GM19395 (cell line): ENCODE results near the gene AICDA.
"Not testable (repeated sequence)": the region's sequence is repeated elsewhere in the genome, so short reads cannot be mapped to it uniquely, and the experiment has no call there.

Source experiments
- ATAC-seq: cut with Tn5 transposase; IDR thresholded peaks from one replicate; pipeline ENCODE4 v1.9.1; 2021; ENCODE audit warnings: mild to moderate bottlenecking, moderate library complexity; ENCODE audit not compliant: unreplicated experiment

Gene AICDA

DNA sequence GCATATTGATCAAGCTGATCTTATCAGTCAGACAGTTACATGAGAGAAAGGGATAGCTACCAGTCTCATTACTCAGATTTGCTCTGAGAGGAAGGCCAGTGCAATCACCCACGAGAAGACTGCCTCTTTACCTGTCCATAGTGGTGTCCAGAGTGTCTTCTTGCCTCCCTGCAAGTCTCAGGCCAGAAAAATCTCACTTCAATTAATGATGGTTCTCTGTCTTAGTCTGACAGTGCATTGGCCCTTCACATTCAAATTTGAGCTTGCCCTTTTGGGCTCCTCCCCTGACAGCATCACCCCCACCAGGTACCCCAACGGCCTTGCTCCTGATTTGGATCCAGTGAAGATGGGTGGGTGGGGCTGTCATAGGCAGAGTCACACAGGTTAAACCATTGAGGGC is at the start of gene AICDA:
AICDA (minus strand) TSS at position 231 of the 400 bp plus-strand sequence; CDS start at position 139, 92 bp downstream.
- no peak for ATAC-seq

DNA sequence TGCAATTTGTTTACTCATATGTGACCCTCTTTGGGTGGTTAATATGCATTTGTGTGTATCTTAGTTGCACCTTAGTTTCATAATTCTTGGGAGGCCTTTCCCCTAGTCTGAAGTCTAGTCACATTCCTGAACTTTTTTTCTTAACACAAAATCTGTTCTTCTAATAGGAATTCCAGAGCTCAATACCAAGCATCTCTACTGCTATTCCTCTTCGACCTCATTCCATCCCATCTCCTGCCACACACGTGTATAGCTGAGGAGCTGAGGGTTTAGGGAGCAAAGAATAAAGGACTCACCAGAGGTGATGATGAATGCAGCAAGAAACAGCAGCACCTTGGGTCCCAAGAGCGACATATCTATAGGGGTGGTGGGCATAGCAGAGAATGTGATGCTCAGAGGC is 49.1 kb upstream of the AICDA start:
- ATAC-seq = no peak

DNA sequence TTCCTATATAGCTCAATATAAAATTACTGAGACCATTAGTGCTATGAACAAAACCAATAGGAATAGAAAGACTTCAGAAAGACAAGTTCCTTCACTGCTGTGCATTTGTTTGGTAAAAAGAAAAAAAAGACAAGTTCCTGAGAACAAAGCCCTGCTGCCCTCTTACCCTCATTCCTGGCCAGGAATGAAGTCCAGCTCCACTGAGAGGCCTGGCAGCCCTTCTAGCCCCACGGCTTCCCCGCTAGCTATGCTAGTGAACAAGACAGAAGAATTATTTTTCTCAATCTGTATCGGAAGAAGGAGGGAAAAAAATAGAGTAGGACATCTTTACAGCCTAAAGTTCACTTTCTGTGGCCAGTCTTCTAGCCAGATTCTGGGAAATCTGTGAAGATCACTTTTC is 48.4 kb upstream of the AICDA start:
- no peak for ATAC-seq

DNA sequence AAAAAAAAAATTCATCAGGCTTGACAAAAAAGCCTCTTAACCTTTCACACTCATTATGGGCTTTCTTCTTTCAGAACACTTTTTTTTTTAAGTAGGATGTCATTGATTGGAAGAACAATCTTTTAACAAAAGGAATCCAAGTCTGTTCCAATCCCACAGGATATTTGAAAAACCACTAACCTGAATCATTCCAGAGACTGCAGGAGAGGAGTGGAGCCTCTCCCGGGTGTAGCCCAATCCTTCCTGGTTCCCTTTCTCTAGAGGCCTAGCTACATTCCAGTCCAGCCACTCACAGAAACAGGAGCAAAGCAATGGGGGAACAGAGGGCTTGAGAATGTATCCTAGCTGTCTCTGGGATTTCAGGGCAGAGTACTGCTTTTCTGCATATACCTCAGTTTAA is 45.7 kb upstream of the AICDA start:
- no peak for ATAC-seq

DNA sequence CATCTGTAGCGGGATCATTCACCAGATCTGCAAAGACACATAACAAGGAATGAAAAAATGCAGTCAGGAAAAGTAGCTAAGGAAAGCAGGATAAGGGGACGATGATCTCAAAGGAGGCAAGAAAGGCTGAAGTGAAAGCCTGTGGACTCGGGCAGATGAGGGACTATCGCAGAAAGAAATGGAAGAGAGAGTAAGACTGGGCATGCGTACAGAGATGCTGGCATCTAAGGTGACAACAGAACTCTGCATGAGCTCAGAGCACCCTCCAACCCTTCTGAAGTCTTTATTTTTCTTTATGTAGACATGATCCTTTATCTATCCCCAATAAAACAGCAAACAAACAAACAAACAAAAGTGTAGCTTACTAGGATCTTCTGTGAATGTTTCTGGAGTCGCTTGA is 42.8 kb upstream of the AICDA start:
- no peak for ATAC-seq

DNA sequence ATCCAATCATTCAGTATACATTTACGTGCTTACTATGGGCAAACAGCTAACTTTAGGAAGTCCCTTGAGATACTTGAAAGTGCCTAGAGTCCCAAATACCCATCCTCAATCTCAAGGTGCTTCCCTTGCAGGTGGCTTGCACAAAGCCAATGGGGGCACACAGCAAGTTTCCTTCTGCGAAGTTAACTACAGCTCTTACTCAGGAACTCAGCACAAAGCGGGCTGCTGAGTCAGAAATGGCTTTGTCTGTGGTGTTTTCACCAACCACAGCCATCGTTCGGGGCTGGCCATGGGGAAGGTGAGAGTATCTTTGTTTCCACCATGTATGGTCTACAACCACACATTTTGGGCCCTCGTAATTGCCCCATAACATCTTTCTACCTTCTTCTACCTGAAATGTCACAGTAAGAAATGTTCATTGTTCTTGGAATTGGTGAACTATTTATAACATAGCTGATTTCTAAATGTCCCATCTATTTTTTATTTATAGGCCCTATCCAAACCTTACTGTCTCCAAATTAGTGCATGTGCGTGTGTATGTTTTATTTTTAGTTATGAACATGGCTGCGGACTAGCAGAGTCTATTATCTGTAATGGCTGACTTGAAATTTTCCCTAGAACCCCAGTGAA is 36.0 kb upstream of the AICDA start:
- ATAC-seq = peak; percentile 75

DNA sequence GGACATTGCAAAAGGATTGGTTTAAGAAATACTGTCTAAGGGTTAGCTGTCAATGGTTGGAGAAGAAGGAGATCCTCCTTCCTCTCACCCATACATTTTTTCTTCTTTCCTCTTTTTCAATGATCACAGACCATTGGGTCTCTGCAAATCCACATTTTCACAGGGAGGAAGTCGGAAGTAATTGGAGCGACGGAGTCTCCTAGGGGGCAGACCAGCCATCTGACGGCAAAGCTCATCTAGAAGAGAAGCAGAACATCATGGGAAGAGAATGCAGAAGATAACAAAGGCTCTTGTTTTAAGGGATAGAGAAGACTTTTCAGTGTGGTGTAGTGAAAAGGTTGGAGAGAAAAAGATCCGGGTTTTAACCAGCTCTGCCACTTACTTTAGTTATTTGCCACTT is 35.3 kb upstream of the AICDA start:
- ATAC-seq = no peak

DNA sequence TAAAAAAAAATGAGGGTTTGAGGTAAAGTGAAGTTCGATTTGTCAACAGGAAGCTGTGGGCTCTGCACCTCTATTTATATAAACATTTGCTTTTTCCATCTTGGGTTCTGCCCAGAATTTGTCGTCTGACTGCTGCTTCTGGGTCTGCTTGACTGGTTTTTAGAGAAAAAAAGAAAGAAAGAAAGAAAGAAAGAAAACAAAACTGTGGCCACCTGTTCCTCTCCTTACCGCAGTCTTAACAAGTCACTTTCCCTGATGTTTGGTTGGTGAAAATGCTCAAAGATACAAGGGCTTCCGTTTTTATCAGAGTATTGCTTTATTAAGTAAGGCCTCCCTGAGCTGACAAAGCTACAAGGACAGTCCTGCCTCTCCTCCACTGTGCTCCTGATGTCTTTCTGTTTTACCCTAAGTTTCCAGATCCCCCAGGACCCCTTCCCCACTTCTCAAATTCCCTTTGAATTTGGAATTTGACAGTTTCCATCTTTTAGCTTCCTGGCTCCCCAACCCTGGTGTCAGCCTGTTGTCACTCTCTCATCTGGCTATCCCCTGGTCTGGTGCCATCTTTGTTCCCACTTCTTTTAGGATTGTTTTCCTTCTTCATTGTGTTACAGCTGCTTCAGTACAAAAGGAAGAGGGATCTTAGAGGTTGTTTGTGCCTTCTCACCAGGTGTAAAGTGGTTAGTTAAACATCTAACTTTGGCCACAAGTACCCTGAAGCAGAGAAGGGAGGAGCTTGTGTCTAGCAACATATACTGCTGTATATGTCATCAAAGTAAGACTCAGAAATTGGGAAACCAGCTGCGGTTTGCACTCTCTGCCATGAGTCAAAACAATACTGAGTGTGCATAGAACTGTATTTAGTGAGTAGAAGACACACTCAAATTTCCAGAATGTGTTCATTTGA is 31.9 kb upstream of the AICDA start:
- peak; percentile 66 for ATAC-seq

DNA sequence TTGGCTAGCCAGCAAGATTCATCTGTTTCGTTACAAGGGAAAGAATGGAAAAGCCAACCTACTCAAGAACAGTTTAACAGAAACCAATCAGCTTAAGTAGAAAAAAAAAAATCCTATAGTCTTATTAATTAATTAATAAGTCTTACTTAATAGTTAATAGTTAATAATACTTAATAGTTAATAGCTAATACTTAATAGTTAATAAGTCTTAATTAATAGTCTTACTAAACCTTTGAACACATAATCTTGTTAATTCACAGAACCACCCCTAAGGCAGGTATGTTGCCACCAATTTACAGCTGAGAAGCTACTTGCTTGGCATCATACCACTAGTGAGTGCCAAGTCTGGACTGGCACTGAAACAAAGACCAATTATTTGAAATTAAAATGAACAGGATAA is 30.1 kb upstream of the AICDA start:
- no peak for ATAC-seq

DNA sequence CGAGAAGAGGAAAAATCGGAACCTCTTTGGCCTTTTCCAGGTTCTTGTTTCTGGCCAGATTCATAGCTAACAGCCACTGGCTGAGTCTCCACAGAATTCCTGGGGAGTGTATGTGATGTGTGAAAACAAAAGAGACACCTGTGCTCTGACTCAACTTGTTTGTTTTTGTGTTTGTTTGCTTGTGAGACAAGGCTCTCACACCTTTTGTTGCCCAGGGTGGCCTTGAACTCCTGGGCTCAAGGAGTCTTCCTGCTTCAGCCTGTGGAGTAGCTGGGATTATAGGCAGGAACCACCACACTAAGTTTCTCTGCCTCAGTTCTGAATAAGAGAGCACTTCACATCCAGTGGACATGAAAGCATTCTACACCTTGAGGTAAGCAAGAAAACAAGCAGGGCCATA is 27.3 kb upstream of the AICDA start:
- no peak for ATAC-seq

DNA sequence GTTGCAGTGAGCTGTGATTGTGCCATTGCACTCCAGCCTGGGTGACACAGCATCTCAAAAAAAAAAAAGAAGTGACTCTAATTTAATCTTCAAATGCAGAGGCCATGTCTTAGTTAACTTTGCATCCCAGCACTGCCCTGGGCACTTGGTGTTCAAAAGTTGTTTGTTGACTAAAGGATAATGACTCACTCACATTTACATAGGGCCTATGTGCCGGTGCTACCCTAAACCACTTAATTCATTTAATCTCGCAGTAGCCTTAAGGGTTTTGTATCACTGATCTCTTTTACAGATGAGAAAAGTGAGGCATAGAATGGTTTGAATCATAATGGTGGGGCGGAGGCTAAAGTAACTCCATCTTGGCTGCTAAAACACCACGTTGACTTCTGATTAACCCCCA is 26.3 kb upstream of the AICDA start:
- ATAC-seq = no peak

DNA sequence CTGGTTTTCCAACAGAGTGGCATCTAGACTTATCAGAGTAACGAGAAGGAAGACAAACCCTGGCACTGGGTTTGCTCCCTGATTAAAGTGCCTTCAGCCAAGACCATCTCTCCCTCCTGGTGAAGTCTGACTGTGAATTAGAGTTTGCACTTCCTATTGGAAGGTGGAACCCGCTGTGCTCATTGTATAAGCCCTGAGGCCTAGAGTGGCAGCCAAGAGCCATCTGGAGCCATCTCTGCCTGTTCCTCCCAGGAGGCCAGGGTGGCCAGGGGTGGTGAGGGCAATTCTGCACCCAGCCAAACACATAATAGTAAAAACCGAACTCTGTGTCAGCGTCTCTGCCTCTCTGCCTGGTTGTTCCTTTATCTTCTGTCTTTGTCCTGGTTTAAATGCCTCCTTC is 25.0 kb upstream of the AICDA start:
- no peak for ATAC-seq

DNA sequence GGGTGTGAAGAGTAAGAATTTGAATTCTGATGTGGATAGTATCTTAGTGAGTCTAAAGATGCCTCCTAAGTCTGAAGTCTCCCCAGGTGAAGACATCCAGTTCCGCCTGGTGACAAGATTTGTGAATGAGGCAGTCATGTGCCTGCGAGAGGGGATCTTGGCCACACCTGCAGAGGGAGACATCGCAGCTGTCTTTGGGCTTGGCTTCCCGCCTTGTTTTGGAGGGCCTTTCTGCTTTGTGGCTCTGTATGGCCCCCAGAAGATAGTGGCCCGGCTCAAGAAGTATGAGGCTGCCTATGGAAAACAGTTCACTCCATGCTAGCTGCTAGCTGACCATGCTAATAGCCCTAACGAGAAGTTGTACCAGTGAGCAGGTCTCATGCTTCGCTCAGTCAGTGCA is 24.6 kb upstream of the AICDA start:
- ATAC-seq = no peak

DNA sequence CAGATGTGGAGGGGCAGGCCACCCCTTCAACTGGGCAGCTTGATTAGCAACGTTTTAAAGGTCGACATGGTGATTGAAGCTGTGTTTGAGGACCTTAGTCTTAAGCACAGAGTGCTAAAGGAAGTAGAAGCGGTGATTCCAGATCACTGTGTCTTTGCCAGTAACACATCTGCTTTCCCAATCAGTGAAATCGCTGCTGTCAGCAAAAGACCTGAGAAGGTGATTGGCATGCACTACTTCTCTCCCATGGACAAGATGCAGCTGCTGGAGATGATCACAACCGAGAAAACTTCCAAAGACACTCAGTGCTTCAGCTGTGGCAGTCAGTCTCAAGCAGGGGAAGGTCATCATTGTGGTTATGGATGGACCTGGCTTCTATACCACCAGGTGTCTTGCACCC is 23.9 kb upstream of the AICDA start:
- no peak for ATAC-seq

DNA sequence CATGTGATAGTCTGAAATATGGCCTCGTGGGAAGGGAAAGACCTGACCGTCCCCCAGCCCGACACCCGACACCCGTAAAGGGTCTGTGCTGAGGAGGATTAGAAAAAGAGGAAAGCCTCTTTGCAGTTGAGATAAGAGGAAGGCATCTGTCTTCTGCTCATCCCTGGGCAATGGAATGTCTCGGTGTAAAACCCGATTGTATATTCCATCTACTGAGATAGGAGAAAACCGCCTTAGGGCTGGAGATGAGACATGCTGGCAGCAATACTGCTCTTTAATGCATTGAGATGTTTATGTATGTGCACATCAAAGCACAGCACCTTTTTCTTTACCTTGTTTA is 23.3 kb upstream of the AICDA start:
- not testable (repeated sequence) for ATAC-seq

DNA sequence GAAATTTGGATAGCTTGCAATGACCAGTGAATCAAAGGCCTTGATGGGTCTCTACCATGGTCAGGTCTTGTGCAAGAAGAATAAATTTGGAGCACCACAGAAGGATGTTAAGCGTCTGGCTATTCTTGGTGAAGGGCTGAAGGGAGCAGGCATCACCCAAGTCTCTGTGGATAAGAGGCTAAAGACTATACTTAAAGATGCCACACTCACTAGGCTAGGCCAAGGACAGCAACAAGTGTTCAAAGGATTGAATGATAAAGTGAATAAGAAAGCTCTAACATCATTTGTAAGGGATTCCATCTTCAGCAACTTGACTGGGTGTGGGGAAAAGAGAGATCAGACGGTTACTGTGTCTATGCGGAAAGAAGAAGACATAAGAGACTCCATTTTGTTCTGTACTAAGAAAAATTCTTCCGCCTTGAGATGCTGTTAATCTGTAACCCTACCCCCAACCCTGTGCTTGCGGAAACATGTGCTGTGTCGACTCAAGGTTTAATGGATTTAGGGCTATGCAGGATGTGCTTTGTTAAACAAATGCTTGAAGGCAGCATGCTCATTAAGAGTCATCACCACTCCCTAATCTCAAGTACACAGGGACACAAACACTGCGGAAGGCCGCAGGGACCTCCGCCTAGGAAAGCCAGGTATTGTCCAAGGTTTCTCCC is 22.8 kb upstream of the AICDA start:
- ATAC-seq = not testable (repeated sequence)

DNA sequence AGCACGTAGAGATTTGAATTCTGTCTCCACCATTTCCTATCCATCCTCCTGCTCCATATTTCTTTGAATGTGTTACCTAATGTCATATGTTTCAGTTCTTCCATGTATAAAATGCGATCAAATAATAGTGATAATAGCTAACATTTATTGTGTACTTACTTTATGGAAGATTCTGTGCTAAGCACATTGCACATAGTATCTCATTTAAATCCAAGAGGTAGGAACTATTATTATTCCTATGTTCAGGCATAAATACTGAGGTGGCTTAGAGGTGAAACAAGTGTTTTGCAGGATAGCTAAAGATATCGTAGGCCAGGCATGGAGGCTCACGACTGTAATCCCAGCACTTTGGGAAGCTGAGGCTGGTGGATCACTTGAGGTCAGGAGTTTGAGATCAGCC is 17.5 kb upstream of the AICDA start:
- no peak for ATAC-seq

DNA sequence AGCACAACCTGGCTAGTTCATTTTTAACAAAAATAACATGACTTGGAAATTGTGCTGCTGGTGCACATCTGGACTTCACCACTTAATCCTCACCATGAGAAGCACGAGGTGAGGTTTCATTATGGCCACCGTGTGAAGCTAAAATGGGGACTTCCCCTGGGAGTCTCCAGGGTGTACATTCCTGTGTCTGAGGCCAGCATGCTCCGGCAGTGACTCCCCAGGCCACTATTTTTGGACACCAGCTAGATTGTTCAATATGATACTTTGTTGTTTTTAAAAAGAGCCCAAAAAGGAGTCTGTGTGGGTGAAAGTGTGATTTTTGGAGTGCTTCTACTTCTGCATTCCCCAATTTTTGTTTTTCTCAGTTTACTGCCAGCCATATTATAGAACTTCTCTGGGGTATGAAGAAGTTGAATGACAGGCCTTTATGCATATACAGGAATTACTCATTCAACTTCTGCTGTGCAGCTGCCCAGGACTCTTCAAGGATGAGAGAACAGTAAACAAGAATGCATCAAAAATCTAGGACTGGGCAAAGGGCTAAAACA is 16.9 kb upstream of the AICDA start:
- peak; percentile 96 for ATAC-seq

DNA sequence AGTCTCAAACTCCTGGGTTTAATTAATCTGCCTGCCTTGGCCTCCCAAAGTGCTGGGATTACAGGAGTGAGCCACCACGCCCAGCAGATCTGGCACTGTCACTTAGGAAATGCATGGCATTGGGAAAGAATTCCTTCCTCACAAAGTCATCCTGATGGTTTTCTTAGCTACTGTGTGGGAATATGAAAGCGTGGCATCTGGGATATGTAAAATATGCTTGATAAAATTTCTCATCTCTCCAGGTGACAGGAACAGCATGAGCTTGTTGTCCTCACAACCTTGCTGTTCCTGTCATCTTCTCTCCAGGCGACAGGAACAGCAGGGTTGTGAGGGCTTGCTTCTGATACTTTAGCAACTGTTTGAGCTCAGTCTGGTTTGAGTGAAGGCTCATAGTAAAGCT is 16.1 kb upstream of the AICDA start:
- no peak for ATAC-seq

DNA sequence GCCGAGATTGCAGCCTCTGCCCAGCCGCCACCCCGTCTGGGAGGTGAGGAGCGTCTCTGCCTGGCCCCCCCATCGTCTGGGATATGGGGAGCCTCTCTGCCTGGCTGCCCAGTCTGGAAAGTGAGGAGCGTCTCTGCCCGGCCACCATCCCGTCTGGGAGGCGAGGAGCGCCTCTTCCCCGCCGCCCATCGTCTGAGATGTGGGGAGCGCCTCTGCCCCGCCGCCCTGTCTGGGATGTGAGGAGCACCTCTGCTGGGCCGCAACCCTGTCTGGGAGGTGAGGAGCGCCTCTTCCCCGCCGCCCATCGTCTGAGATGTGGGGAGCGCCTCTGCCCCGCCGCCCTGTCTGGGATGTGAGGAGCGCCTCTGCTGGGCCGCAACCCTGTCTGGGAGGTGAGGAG is 12.1 kb upstream of the AICDA start:
- not testable (repeated sequence) for ATAC-seq

DNA sequence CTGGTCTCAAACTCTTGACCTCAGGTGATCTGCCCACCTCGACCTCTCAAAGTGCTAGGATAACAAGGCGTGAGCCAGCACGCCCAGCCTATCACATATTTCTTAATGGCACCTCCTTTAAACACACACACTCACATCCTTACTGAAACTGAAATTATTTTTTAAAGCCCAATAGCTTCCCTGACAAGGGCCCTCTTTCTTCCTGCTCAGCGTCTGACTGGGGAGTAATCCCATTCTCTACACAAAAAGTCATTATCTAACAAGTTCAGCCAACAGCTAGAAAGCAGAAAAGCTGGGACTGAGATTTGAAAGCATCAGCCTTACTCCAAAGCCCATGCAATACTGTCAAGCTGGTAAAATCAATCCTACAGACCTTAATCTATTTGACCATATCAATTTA is 10.0 kb upstream of the AICDA start:
- no peak for ATAC-seq

DNA sequence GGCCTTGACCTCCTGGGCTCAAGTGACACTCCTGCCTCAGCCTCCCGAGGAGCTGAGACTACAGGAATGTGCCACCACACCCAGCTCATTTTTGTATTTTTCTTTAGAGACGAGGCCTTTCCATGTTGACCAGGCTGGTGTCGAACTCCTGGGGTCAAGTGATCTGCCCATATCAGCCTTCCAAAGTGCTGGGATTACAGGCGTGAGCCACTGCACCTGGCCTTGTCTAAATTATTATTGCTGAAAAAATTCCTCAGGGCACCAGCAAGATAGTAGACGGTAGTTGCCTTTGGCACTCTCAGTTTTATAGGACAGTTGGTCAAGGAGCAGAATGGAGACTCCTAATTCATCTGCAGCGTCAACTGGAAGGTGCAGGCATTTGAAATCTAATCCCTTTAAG is 2.5 kb upstream of the AICDA start:
- ATAC-seq = no peak
